Common myeloid progenitor, CD34-positive (primary cell): Measurements from ENCODE around the gene PCDH11X. TPM values are rescaled to one million over a fixed set of nuclear protein-coding genes. Genes with fewer than 3 reads are reported as not detected.
"Not testable (repeated sequence)": the region's sequence is repeated elsewhere in the genome, so short reads cannot be mapped to it uniquely, and the experiment has no call there.

Source experiments
- CTCF ChIA-PET: fragments of 350-600 bp; sonication (Branson Sonifier 250); formaldehyde crosslinking; loops from one replicate; lab custom pipeline; 2021; ENCODE audit warnings: antibody characterized with exemption; lab: Charles Lee
- POLR2A ChIA-PET: fragments of 350-600 bp; sonication (Branson Sonifier 250); formaldehyde crosslinking; loops from one replicate; lab custom pipeline; 2021; ENCODE audit warnings: antibody characterized with exemption; lab: Charles Lee
- DNase-seq, 3 donors: peaks; one replicate each; pipeline versions ENCODE4 v3.0.0 to v3.0.0-alpha.2; 2013
- H3K27ac ChIP-seq, 2 experiments: 1 replicate in 1 of 2; 2 replicates in 1 of 2; pipeline ENCODE4 v1.7.0; 2013; ENCODE audit warnings: inconsistent platforms in 2 of 2, low read length in 2 of 2, mild to moderate bottlenecking in 2 of 2, low read depth in 1 of 2, moderate library complexity in 1 of 2; ENCODE audit not compliant: severe bottlenecking in 2 of 2, insufficient read depth in 1 of 2, poor library complexity in 1 of 2
- H3K27me3 ChIP-seq, 5 experiments: replicated peaks in 2 of 5; 1 replicate in 3 of 5; 2 replicates in 2 of 5; pipeline versions ENCODE4 v1.6.1 to v1.7.0; 2013; ENCODE audit warnings: low read length in 4 of 5, mild to moderate bottlenecking in 2 of 5, moderate library complexity in 2 of 5, inconsistent platforms in 1 of 5; ENCODE audit not compliant: insufficient read depth in 5 of 5, control insufficient read depth in 4 of 5
- H3K36me3 ChIP-seq, 4 experiments: 1 replicate in 2 of 4; 2 replicates in 2 of 4; pipeline versions ENCODE4 v1.6.1 to v1.7.0; 2013; ENCODE audit warnings: low read length in 3 of 4, control low read depth in 1 of 4, mild to moderate bottlenecking in 1 of 4; ENCODE audit not compliant: control insufficient read depth in 4 of 4, insufficient read depth in 4 of 4
- H3K4me1 ChIP-seq, 4 experiments: 1 replicate in 3 of 4; 2 replicates in 1 of 4; pipeline versions ENCODE4 v1.6.1 to v1.7.1; 2013; ENCODE audit warnings: low read length in 3 of 4, mild to moderate bottlenecking in 3 of 4, control low read depth in 1 of 4, inconsistent platforms in 1 of 4, moderate library complexity in 1 of 4; ENCODE audit not compliant: control insufficient read depth in 4 of 4, insufficient read depth in 4 of 4; ENCODE audit errors: control extremely low read depth in 1 of 4
- H3K4me3 ChIP-seq, 7 experiments: 1 replicate in 4 of 7; 2 replicates in 3 of 7; pipeline versions ENCODE4 v1.5.1 to v1.7.0; 2013; ENCODE audit warnings: mild to moderate bottlenecking in 7 of 7, low read length in 6 of 7, moderate library complexity in 6 of 7, inconsistent platforms in 2 of 7, low read depth in 2 of 7, control low read depth in 1 of 7; ENCODE audit not compliant: insufficient read depth in 4 of 7, control insufficient read depth in 1 of 7; ENCODE audit errors: extremely low read depth in 1 of 7
- H3K9me3 ChIP-seq, 5 experiments: 1 replicate in 4 of 5; 2 replicates in 1 of 5; pipeline versions ENCODE4 v1.6.1 to v1.7.1; 2013; ENCODE audit warnings: low read length in 4 of 5, mild to moderate bottlenecking in 2 of 5, inconsistent platforms in 1 of 5, low read depth in 1 of 5, moderate library complexity in 1 of 5; ENCODE audit not compliant: control insufficient read depth in 4 of 5, insufficient read depth in 2 of 5; ENCODE audit errors: control extremely low read depth in 1 of 5
- WGBS: methylation state at CpG from one replicate; pipeline ENCODE4 v1.1.5; 2013; ENCODE audit not compliant: insufficient coverage; 5-methylcytosine and 5-hydroxymethylcytosine counted together
- polyA plus RNA-seq: library from polyadenylated mRNA; unstranded; fragments of 120-200 nt; gene quantifications from one replicate; pipeline ENCODE4 v1.2.1, GENCODE V29; 2013

Gene PCDH11X
- polyA plus RNA-seq: not detected

- WGBS: no CpG with 5 or more reads among the region's 24 CpGs
- not testable (repeated sequence) for H3K4me1 ChIP-seq
Measured at GRCh38 chrX:91779135-91779534, at the start of gene PCDH11X. PCDH11X (plus strand) TSS chrX:91779375; CDS start chrX:91835505, 56,130 bp downstream.

GRCh38 chrX:91747446-91747845 is 31.7 kb upstream of the PCDH11X start:
- CTCF ChIA-PET, H3K4me3 ChIP-seq, H3K27me3 ChIP-seq, POLR2A ChIA-PET, DNase-seq, H3K9me3 ChIP-seq, H3K27ac ChIP-seq, H3K4me1 ChIP-seq, H3K36me3 ChIP-seq: not testable (repeated sequence)
- no CpG with 5 or more reads among the region's 4 CpGs for WGBS

More at GRCh38 chrX:91779135-91779534, at the start of gene PCDH11X:
- DNase-seq: peak; percentile 36 to 79 (median 66)
- POLR2A ChIA-PET, H3K9me3 ChIP-seq, H3K4me3 ChIP-seq, H3K27ac ChIP-seq, CTCF ChIA-PET, H3K36me3 ChIP-seq: not testable (repeated sequence)
- H3K27me3 ChIP-seq: peaks cover 0 to 43% (median 11%) of the 10 kb centered on the region in 5 experiments

GRCh38 chrX:91753022-91753421 is 26.2 kb upstream of the PCDH11X start:
- 63% methylated on average over 10 of the region's 17 CpGs for WGBS
- H3K4me3 ChIP-seq, CTCF ChIA-PET, H3K27me3 ChIP-seq, DNase-seq, H3K27ac ChIP-seq, H3K36me3 ChIP-seq, H3K9me3 ChIP-seq, POLR2A ChIA-PET, H3K4me1 ChIP-seq: not testable (repeated sequence)

GRCh38 chrX:91770619-91771488 is 8.3 kb upstream of the PCDH11X start:
- H3K27ac ChIP-seq, H3K36me3 ChIP-seq, POLR2A ChIA-PET, H3K27me3 ChIP-seq, H3K4me3 ChIP-seq, CTCF ChIA-PET, H3K4me1 ChIP-seq, H3K9me3 ChIP-seq: not testable (repeated sequence)
- peak in 2 of 3 donors; percentile 0 to 27 for DNase-seq
- no CpG with 5 or more reads among the region's 9 CpGs for WGBS

GRCh38 chrX:91773943-91774342 is 5.2 kb upstream of the PCDH11X start:
- H3K4me1 ChIP-seq, H3K9me3 ChIP-seq, H3K4me3 ChIP-seq, H3K27ac ChIP-seq, POLR2A ChIA-PET, CTCF ChIA-PET, H3K36me3 ChIP-seq: not testable (repeated sequence)
- H3K27me3 ChIP-seq: peaks cover 0 to 11% (median 1%) of the 10 kb centered on the region in 5 experiments
- WGBS: no CpG with 5 or more reads among the region's 3 CpGs
- peak in 1 of 3 donors; percentile 10 for DNase-seq

- H3K4me1 ChIP-seq, CTCF ChIA-PET, H3K36me3 ChIP-seq, POLR2A ChIA-PET, H3K4me3 ChIP-seq, H3K27ac ChIP-seq, H3K9me3 ChIP-seq: not testable (repeated sequence)
- DNase-seq: peak in 1 of 3 donors; percentile 2
- 0% methylated on average over 4 of the region's 17 CpGs for WGBS
- H3K27me3 ChIP-seq: peaks cover 0 to 43% (median 11%) of the 10 kb centered on the region in 5 experiments
Measured at GRCh38 chrX:91780008-91780407, 833 bp downstream of the PCDH11X start.

GRCh38 chrX:91780698-91781097 is 1.5 kb downstream of the PCDH11X start:
- DNase-seq: peak in 1 of 3 donors; percentile 2
- POLR2A ChIA-PET, H3K4me1 ChIP-seq, H3K36me3 ChIP-seq, H3K4me3 ChIP-seq, H3K27ac ChIP-seq, CTCF ChIA-PET, H3K9me3 ChIP-seq: not testable (repeated sequence)
- peaks cover 0 to 43% (median 11%) of the 10 kb centered on the region in 5 experiments for H3K27me3 ChIP-seq
- 0% methylated on average over 4 of the region's 23 CpGs for WGBS
